HG02870 (cell line): ENCODE results near the gene HCFC1R1.
"Not testable (repeated sequence)": the region's sequence is repeated elsewhere in the genome, so short reads cannot be mapped to it uniquely, and the experiment has no call there.

Experiments
- ATAC-seq: cut with Tn5 transposase; IDR thresholded peaks from one replicate; pipeline ENCODE4 v1.9.1; 2021; ENCODE audit warnings: mild to moderate bottlenecking, moderate library complexity; ENCODE audit not compliant: unreplicated experiment

Gene HCFC1R1

DNA sequence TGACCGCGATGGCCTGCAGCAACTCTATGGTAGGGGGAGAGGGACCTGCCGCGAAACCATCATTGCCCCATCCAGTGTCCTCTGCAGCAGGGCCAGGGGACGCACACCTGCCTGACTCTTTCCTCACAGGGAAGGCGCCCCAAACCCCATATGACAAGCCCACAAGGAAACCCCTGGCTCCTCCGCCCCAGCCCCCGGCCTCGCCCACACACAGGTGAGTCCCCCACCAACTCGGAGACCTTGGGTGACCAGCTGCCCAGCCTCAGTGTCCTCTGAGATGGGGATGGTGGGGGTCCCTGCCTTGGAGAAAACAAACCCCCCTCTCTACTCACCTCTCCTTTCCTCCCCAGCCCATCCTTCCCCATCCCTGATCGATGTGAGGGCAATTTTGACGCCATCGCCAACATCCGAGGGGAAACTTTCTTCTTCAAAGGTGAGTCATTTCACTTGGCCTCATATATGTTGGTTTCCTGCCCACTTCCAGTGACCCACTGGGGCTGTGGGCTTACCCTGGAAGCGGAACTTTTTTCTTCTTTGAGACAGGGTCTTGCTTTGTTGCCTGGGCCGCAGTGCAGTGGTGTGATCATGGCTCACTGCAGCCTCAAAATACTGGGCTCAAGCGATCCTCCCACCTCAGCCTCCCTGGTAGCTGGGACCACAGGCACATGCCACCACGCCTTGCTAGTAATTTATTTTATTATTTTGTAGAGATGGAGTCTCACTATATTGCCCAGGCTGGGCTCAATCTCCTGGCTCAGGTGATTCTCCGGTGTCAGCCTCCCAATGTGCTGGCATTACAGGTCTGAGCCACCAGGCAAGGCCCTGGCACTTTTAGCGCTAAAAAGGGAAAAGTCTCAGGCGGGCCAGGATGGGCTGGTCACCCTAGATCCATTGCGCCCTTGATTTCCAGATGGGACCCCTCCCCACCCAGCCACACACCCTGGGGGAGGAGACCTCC, 33.7 kb upstream of the HCFC1R1 start:
- ATAC-seq: no peak

GRCh38 chr16:3056336-3057180, 32.8 kb upstream of the HCFC1R1 start:
- ATAC-seq: no peak

GRCh38 chr16:3055734-3056115, 32.0 kb upstream of the HCFC1R1 start:
- not testable (repeated sequence) for ATAC-seq

DNA sequence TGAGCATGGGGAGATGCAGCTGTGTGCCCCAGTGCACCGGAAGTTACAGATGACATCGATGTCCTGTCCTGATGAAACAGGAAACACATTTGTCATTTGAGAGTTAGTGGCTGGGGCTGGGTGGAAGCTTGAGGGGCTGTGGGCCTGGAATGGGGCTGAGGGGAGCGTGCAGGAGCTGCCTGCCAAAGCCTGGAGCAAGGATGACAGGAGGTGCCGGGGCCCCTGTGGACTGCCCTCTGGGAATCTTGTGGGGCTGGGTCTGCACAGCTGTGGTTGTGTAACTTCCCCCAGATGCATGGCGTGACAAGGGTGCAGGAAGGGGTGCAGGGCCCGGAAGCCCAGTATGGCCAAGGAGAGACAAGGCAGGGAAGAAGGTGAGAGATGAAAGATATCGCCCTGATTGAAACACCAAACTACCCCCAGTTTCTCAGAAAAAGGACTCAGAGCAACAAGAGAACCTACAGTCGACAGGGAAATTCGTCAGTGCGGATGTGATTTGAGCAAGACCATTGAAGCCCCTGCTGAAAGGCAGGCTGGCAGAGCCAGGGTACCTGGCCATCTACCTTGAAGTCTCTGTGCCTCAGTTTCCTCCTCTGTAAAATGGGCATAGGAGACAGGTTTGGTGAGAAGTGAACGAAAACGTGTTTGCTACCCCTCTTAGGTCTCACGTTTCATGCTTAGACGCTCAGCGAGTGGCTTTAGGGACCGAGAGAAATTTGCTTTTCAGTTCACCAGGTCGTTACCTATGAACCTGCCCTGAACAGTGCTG, 31.4 kb upstream of the HCFC1R1 start:
- no peak for ATAC-seq

GRCh38 chr16:3053330-3053710, 29.6 kb upstream of the HCFC1R1 start:
- ATAC-seq: not testable (repeated sequence)

DNA sequence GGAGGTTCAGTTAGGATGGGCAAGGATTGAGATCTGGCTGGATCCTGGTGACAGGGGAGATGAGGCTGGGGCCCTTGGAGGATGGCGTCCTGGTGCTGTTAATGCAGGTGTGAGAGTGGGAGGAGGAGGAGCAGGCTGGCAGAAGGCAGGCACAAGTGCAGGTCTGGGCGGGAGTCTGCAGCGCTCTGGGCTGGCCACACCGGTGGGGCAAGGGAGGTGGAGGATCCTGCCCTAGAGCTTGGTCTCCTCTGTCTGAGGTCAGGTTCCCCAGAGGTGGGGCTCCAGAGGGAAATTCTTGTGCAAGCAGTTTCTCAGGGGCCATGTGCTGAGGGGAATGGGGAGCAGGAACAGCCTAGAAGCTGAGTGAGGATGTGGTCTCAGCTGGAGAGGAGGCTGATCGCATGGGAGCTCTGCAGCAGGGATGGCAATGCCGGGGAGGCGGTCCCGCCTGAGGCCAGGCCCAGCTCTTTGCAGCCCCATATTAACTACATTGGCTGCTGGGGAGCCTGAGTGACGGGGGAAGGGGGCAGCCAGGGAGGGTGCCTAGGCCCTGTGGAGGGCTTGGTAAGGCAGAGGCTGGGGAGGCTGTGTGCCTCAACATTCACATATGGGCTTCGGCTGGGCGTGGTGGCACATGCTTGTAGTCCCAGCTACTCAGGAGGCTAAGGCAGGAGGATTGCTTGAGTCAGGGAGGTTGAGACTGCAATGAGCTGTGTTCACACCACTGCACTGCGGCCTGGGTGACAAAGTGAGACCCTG, 29.0 kb upstream of the HCFC1R1 start:
- not testable (repeated sequence) for ATAC-seq

- ATAC-seq: no peak
Observed at GRCh38 chr16:3051494-3051893, 27.8 kb upstream of the HCFC1R1 start.

GRCh38 chr16:3051009-3051408, 27.3 kb upstream of the HCFC1R1 start:
- no peak for ATAC-seq

- ATAC-seq: no peak
Observed at GRCh38 chr16:3050487-3050886, 26.7 kb upstream of the HCFC1R1 start.

DNA sequence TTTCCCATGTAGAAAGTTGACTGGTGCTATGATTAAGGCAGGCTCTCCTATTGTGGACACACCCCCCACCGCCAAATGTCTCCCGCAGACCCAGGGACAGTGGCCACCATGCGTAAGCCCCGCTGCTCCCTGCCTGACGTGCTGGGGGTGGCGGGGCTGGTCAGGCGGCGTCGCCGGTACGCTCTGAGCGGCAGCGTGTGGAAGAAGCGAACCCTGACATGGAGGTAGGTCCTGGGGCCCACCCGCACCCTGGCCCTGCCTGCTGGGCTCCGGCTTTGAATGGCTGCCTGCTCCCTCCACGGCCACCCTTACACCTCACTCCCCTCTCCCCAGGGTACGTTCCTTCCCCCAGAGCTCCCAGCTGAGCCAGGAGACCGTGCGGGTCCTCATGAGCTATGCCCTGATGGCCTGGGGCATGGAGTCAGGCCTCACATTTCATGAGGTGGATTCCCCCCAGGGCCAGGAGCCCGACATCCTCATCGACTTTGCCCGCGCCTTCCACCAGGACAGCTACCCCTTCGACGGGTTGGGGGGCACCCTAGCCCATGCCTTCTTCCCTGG, 26.3 kb upstream of the HCFC1R1 start:
- ATAC-seq: no peak

GRCh38 chr16:3047387-3047720, 23.6 kb upstream of the HCFC1R1 start:
- ATAC-seq: no peak

DNA sequence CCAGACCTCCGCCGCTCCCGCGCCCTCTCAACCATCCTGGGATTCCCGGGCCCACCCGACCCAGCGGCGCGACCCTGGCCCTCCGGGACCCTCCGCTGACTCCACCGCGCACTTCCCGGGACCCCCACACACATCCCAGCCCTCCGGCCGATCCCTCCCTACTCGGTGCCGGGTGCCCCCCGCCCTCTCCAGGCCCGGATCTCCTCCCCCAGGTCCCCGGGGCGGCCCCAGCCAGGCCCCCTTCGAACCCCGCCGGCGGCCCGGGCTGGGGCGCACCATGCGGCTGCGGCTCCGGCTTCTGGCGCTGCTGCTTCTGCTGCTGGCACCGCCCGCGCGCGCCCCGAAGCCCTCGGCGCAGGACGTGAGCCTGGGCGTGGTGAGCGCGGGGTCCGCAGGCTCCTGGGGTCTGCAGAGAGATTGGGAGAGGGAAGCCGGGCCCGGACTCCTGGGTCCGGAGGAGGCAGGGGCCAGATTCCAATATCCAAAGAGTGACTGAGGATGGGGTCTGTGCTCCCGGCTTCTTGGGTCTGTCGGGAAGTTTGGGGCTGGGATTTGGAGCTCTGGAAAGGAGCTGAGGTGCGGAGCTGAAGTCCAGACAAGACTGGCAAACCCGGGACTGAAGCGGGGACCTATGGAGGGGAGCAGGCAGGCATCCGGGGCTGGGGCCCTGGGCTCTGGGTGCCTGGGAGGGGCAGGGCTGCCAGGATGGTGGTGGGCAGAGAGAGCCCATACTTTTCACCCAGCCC, 23.1 kb upstream of the HCFC1R1 start:
- no peak for ATAC-seq

DNA sequence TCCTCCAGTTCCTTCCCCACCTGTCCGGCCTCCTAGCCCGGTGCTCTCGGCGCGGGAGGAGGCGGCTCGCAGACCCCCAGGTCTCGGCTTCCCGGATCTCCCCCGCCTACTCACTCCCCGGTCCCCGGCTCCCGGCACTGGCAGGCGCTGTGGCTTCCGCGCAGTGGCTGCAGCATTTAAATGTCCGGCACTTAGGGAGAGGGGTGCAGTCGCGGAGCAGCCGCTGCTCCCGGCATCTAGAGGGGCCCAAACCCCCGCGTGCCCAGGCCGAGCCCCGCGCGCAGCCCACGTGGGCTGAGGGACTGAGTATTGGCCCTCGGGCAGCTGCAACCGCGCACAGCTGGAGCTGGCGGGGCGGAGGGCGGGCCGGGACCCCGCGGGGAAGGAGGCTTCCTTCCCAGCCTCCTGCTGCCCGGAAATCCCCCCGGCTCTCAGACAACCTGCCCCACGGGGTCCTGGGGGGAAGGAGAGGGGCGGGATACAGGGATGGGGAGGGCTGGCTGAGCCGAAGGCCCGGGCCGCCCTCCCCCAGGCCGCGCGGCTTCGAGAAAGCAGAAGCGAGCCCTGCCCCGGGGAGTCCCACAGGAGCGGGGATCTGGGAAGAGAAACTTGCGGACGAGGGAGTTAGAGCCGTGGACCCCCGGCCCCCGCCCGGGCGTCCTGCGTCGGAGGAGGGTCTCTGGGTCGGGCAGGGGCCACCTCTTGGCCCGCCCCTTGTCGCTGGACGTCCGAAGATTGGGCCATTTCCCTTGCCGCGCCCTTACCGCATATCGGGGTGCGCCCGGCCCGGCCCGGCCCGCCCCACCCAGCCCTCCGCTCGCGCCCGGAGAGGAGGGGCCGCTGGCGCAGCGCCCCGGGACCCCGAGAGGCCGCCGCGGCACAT, 22.3 kb upstream of the HCFC1R1 start, which contains the start of gene MMP25:
Gene MMP25, plus strand, starts transcription at position 804 of the 883 bp plus-strand sequence. CDS start 357 bp downstream, outside the sequence.
- no peak for ATAC-seq

DNA sequence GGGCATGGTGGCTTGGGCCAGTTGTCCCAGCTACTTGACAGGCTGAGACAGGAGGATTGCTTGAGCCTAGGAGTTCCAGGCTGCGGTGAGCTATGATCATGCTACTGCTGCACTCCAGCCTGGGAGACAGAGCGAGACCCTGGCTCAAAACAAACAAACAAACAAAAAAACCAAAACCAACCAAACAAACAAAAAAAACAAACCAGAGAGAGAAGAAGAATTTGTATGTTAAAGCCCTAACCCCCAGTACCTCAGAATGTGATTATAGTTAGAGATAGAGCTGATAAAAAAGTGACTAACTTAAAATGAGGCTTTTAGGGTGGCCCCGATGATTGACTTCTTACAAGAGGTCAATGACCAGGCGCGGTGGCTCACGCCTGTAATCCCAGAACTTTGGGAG, 21.0 kb upstream of the HCFC1R1 start:
- ATAC-seq: no peak

DNA sequence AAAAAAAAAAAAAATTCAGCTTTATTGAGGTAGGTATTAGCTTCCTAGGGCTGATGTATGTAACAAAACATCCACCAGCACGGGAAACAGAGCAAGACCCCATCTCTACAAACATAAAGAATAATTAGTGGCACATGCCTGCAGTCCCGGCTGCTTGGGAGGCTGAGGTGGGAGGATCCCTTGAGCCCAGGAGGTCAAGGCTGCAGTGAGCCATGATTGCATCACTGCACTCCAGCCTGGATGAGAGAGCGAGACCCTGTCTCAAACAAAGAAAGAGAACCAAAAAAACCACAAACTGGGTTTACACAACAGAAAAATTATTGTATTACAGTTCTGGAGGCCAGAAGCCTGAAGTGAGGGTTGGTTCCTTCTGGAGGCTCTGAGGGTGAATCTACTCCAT, 18.6 kb upstream of the HCFC1R1 start:
- ATAC-seq: no peak

GRCh38 chr16:3038896-3039295, 15.2 kb upstream of the HCFC1R1 start:
- ATAC-seq: no peak

DNA sequence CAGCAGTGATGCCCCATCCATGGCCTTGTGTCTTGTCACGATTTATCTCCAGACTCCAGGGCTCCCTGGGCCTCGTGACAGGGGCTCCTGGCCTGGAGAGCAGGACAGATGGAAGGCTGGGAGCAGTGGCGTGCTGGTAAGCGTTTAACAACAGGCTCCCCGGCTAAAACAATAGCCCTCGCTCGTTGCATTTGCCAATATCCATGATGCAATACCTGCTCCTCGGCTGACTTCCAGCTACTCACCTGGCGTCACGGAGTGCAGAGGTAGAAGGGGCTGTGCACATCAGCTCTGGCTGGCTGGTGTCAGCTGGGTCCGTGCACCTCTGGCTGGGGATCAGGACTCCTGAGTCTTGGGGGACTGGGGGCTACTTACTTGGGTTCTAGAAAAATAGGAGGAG, 14.5 kb upstream of the HCFC1R1 start:
- no peak for ATAC-seq

- no peak for ATAC-seq
Observed at GRCh38 chr16:3036726-3037315, 13.1 kb upstream of the HCFC1R1 start, which contains the start of gene BICDL2. TSS of gene BICDL2 (minus strand) at chr16:3036944. CDS start at chr16:3035496, 1,448 bp downstream.
